GM12873 (cell line): ENCODE data around the gene PMPCA.

Experiments
- TF ChIP-seq, protein P1 (sequence below): IDR thresholded peaks from 2 replicates; pipeline ENCODE4 v1.5.1; 2012; ENCODE audit warnings: low read depth, mild to moderate bottlenecking, moderate library complexity, low read length, control low read depth; ENCODE audit not compliant: insufficient read depth; ENCODE audit errors: missing control alignments

The PMPCA gene

DNA sequence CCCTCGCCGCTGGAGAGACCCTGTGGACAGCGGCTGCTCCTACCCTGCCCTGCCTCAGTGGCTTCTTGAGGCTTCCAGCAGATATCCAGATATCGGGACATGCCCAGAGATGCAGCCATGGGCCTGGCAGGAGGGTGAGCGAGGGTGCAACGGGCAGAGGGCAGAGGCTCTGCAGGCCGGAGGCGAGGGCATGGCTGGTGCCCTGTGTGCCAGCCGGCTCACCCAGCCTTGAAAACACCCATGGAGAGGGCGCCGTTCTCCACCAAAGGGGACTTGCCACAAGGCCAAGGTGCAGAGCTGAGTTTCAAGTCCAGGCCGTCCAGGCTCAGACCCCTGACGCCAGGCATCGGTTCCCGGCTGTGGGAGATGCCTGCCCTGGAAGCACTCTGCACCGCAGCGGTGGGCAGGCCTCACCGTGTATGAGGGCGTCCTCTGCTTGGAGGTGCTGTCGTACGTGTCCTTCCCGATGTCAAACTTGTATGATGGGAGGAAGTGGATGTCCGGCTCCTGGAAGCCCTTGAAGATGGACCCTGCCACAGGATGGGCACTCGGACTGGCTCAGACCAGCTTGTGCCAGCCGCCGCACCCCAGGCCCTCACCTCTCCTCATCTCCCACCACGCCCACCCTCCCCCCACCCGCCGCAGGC lies 20.3 kb downstream of the PMPCA start:
- TF ChIP-seq, protein P1, sequence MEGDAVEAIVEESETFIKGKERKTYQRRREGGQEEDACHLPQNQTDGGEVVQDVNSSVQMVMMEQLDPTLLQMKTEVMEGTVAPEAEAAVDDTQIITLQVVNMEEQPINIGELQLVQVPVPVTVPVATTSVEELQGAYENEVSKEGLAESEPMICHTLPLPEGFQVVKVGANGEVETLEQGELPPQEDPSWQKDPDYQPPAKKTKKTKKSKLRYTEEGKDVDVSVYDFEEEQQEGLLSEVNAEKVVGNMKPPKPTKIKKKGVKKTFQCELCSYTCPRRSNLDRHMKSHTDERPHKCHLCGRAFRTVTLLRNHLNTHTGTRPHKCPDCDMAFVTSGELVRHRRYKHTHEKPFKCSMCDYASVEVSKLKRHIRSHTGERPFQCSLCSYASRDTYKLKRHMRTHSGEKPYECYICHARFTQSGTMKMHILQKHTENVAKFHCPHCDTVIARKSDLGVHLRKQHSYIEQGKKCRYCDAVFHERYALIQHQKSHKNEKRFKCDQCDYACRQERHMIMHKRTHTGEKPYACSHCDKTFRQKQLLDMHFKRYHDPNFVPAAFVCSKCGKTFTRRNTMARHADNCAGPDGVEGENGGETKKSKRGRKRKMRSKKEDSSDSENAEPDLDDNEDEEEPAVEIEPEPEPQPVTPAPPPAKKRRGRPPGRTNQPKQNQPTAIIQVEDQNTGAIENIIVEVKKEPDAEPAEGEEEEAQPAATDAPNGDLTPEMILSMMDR, result no peak

DNA sequence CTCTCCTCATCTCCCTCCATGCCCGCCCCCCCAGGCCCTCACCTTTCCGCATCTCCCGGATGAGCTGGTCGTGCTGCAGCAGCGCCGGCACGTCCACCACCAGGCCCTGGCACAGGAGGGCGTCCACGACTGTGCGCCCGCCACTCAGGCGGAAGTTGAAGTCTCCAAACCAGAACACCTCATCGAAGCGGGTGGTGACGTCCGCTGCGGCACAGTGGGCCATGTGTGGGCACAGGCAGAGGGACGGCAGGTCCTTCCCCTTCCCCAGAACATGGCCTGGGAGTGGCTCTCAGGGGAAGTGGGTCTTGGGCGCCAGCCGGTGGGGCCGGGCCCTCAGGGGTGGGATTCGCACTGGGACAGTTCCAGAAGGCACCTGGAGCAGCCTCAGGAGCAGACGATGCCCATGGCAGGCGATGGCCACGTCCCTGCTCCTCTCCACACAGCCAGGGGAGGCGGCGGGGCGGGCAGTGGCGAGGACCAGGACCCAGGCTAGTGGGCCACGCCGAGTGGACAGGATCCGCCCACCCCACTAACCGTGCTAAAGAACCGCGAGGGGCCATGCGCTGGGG lies 21.4 kb downstream of the PMPCA start:
- TF ChIP-seq, protein P1, result no peak

DNA sequence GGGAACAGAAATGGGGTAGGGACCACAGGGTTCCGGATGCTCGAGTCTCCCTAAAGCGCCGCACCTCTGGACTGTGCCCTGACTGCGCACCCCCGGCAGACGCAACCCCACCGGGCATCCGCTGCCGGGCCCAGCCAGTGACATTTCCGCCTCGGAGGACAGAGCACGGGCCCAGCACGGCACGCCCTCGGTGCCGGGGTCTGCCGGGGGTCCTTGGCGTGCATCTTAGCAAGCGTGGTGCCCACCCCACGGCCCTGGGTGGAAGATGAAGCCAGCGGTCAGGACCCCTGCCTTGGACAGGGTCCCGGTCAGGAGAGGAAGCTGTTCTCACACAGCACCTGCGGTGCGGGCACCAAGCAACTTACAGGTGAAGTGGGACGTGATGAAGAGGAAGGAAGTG lies 22.1 kb downstream of the PMPCA start:
- TF ChIP-seq, protein P1, result no peak

DNA sequence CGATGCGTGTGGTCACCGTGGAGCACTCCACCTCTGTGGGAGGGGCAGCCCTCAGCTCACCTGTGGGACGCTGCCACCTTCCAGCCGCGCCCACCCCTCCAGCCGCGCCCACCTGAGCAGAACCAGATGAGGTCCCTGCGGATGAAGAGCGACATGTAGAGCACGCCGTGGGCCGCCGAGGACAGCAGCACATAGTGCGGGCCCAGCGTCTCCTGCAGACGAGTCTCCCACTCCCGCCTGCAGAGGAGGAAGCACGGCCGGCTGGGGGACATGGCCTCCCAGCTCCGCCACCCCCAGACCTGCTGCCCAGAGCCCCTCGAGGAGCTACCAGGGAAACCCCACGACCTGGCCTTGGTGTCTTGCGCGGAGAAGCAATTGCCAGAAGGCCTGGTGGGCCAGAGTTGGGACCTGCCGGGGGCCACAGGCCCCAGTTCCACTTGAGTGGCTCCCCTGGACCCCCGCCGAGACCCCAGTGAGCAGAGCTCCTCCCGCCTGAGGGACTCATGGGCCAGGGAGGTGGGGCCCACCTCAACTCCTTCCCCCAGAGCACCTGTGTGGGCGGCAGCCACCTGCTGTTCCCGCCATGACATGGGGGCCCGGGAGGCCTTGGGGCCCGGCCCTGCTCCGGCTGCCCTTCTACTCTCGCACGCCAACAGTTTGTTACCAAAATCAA lies 22.7 kb downstream of the PMPCA start:
- TF ChIP-seq, protein P1, result no peak

DNA sequence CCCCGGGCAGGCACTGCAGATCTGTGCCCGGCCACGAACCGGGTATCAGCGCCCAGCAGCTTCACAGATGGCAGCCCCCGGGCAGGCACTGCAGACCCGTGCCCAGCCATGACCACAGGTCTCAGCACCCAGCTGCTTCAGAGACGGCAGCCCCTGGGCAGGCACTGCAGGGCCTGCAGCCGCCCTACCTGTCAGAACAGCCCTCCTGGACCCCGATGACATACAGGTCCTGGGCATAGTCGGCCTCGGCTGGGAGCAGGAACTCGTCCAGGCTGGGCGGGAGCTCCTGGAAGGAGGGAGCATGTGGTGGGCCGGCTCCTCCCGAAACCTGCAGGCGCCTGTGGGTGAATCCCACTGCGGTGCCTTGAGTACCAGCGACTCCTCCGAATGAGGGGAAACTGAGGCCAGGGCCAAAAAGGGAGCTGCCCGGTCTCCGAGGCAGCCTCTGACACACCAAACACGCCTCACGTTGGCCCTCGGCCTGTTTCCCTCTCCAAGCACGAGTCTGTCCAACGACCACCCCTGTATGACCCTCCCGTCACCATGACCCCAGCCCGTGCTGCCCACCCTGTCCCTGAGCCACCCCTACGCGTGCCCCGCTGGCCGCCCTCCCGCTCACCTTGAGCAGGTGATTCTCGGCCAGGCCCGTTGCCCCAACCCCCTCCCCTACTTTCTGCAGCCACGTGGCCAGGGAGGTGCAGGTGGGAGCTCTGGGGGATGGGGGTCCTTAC lies 23.6 kb downstream of the PMPCA start:
- TF ChIP-seq, protein P1, result no peak

DNA sequence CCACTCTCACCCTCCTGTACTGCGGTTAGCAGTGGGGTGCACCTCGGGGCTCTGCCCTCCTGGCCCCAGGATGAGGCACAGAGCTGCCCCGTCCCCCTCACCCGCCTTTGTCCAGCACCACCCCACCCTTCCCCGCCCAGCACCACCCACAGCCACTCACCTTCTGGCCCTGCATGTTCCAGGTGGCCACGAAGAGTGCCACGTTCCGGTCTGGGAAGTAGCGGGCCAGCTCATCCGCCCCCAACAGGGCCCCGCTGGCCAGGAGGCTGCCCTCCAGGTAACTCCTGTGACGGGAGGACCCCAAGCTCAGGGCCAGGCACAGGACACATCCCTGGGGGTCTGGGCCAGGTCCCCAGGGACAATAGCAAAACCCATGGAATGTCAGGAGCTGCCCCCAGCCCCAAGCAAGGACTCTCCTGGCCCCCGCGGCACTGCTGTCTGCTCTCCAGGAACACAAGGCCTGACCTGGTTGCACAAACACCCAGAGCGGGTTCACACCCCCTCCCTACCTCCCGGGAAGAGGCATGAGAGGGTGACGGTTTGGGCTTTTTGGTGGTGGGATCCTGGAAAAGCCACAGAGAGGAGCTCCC lies 24.2 kb downstream of the PMPCA start:
- TF ChIP-seq, protein P1, result no peak
